NCI-H526 treated with DMSO at 0.1 percent for 48 hours (cell line): ENCODE results near the gene TLL2.

Source experiments
- DNase-seq: peaks from one replicate; lab custom pipeline; 2025; lab: John Stamatoyannopoulos, UW

TLL2 gene

GRCh38 chr10:96507044-96507443 is 6.7 kb downstream of the TLL2 start:
- no peak for DNase-seq

- peak; percentile 16 for DNase-seq
Measured at GRCh38 chr10:96505150-96506136, 8.3 kb downstream of the TLL2 start.

GRCh38 chr10:96502561-96503282 is 11.0 kb downstream of the TLL2 start:
- DNase-seq: no peak

- no peak for DNase-seq
Measured at GRCh38 chr10:96501985-96502384, 11.7 kb downstream of the TLL2 start.

- no peak for DNase-seq
Measured at GRCh38 chr10:96500519-96500918, 13.2 kb downstream of the TLL2 start.

GRCh38 chr10:96500050-96500449 is 13.7 kb downstream of the TLL2 start:
- DNase-seq: no peak

- no peak for DNase-seq
Measured at GRCh38 chr10:96497391-96497790, 16.3 kb downstream of the TLL2 start.

- DNase-seq: no peak
Measured at GRCh38 chr10:96496281-96496925, 17.3 kb downstream of the TLL2 start.

GRCh38 chr10:96495544-96495943 is 18.2 kb downstream of the TLL2 start:
- no peak for DNase-seq

GRCh38 chr10:96494694-96495093 is 19.0 kb downstream of the TLL2 start:
- no peak for DNase-seq

GRCh38 chr10:96493871-96494525 is 19.7 kb downstream of the TLL2 start:
- DNase-seq: no peak

- DNase-seq: no peak
Measured at GRCh38 chr10:96493254-96493653, 20.5 kb downstream of the TLL2 start.

- DNase-seq: peak; percentile 63
Measured at GRCh38 chr10:96491303-96491702, 22.4 kb downstream of the TLL2 start.

GRCh38 chr10:96488161-96488935 is 25.4 kb downstream of the TLL2 start:
- no peak for DNase-seq

GRCh38 chr10:96482815-96483588 is 30.7 kb downstream of the TLL2 start:
- no peak for DNase-seq

GRCh38 chr10:96478355-96478754 is 35.4 kb downstream of the TLL2 start:
- DNase-seq: no peak

- DNase-seq: no peak
Measured at GRCh38 chr10:96473866-96474265, 39.9 kb downstream of the TLL2 start.

- DNase-seq: no peak
Measured at GRCh38 chr10:96470116-96470743, 43.5 kb downstream of the TLL2 start.

- DNase-seq: peak; percentile 52
Measured at GRCh38 chr10:96468845-96469244, 44.9 kb downstream of the TLL2 start.

- DNase-seq: no peak
Measured at GRCh38 chr10:96465599-96465998, 48.1 kb downstream of the TLL2 start.
